Adrenal gland (tissue), 5 donors: ENCODE results near the gene CT47A7.

Experiments used
- POLR2A ChIP-seq, 2 donors: fragments of 450-650 bp; IDR thresholded peaks; one replicate each; pipeline ENCODE4 v1.6.1; 2017; ENCODE audit warnings: antibody characterized with exemption in 2 of 2, mild to moderate bottlenecking in 2 of 2, moderate library complexity in 1 of 2
- TF ChIP-seq, protein P1 (sequence below), 6 experiments: fragments of 450-650 bp in 4 of 6; fragments of 200-600 bp in 2 of 6; sonication (generic) in 1 of 6; IDR thresholded peaks; 1 replicate in 5 of 6; 2 replicates in 1 of 6; pipeline versions ENCODE4 v1.5.1 to v1.8.0; 2016 to 2021; ENCODE audit warnings: antibody characterized with exemption in 6 of 6, mild to moderate bottlenecking in 2 of 6, moderate library complexity in 1 of 6
- donor health status: DM: no; HTN: no; CAD: no.

DNA sequence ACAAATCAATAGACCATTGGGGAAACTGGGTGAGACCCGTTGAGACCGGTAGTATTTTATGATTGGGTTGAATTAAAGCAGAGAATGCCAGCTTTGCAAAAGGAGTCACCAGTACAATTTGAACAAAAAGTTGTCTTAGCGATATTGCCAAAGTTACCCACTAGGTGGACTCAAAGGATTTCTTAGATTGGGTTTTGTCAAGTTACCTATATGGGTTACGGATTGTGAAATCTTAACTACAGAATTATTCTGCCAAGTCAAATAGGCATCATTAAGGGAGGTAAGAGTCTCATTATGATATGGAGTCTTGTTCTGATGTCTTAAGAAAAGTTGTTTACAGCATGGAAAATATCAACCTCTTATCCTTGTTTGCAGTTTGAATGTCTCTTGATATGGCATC, 44.2 kb upstream of the CT47A7 start:
- TF ChIP-seq, protein P1, sequence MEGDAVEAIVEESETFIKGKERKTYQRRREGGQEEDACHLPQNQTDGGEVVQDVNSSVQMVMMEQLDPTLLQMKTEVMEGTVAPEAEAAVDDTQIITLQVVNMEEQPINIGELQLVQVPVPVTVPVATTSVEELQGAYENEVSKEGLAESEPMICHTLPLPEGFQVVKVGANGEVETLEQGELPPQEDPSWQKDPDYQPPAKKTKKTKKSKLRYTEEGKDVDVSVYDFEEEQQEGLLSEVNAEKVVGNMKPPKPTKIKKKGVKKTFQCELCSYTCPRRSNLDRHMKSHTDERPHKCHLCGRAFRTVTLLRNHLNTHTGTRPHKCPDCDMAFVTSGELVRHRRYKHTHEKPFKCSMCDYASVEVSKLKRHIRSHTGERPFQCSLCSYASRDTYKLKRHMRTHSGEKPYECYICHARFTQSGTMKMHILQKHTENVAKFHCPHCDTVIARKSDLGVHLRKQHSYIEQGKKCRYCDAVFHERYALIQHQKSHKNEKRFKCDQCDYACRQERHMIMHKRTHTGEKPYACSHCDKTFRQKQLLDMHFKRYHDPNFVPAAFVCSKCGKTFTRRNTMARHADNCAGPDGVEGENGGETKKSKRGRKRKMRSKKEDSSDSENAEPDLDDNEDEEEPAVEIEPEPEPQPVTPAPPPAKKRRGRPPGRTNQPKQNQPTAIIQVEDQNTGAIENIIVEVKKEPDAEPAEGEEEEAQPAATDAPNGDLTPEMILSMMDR (IDR thresholded peaks at IDR 0.05) = peak in 2 of 6 experiments; percentile 7 to 18
- no peak for TF ChIP-seq POLR2A (IDR thresholded peaks at IDR 0.05)
